ENCODE results near the gene NTRK2.

- TF ChIP-seq CTCF (conservative IDR thresholded peaks at IDR 0.05; ENCODE audit: low read length) (no peak), EZH2phosphoT487 (IDR thresholded peaks at IDR 0.05; ENCODE audit: borderline replicate concordance) (no peak)
Observed at GRCh38 chr9:84697042-84697441, 27.5 kb downstream of the NTRK2 start.

Measured in Loucy (cell line).